IPS-NIHi7 (cell line): ENCODE data around the gene GPR183.

Experiments used
- DNase-seq: peaks from one replicate; pipeline ENCODE4 v3.0.0; 2012; ENCODE audit warnings: mixed read lengths; ENCODE audit errors: extremely low spot score

Gene GPR183

GRCh38 chr13:99307247-99307646, at the start of gene GPR183:
TSS of gene GPR183 (minus strand) at chr13:99307399. CDS start at chr13:99296145, 11,254 bp downstream.
- DNase-seq: no peak

GRCh38 chr13:99356262-99357091, 49.3 kb upstream of the GPR183 start:
- no peak for DNase-seq

GRCh38 chr13:99356012-99356261, 48.7 kb upstream of the GPR183 start:
- no peak for DNase-seq

- DNase-seq: no peak
These were observed 48.2 kb upstream of the GPR183 start for GRCh38 chr13:99355267-99356011.

GRCh38 chr13:99354371-99354951, 47.3 kb upstream of the GPR183 start:
- no peak for DNase-seq

- DNase-seq: no peak
These were observed 46.6 kb upstream of the GPR183 start for GRCh38 chr13:99353836-99354235.

- DNase-seq: no peak
These were observed 46.0 kb upstream of the GPR183 start for GRCh38 chr13:99353246-99353600.

GRCh38 chr13:99352351-99353245, 45.4 kb upstream of the GPR183 start:
- DNase-seq: no peak

- no peak for DNase-seq
These were observed 44.6 kb upstream of the GPR183 start for GRCh38 chr13:99351772-99352171.

GRCh38 chr13:99350191-99350590, 43.0 kb upstream of the GPR183 start:
- no peak for DNase-seq

- DNase-seq: no peak
These were observed 40.8 kb upstream of the GPR183 start for GRCh38 chr13:99347911-99348451.

GRCh38 chr13:99347335-99347878, 40.2 kb upstream of the GPR183 start:
- no peak for DNase-seq

GRCh38 chr13:99346335-99347042, 39.3 kb upstream of the GPR183 start:
- DNase-seq: no peak

- no peak for DNase-seq
These were observed 38.1 kb upstream of the GPR183 start for GRCh38 chr13:99345345-99345744.

GRCh38 chr13:99344610-99345208, 37.5 kb upstream of the GPR183 start:
- DNase-seq: no peak

- DNase-seq: no peak
These were observed 35.6 kb upstream of the GPR183 start for GRCh38 chr13:99342723-99343315.

GRCh38 chr13:99341969-99342722, 34.9 kb upstream of the GPR183 start:
- DNase-seq: no peak

- DNase-seq: no peak
These were observed 33.4 kb upstream of the GPR183 start for GRCh38 chr13:99340638-99341037.

- no peak for DNase-seq
These were observed 32.7 kb upstream of the GPR183 start for GRCh38 chr13:99339736-99340397.
